BJ (cell line): ENCODE data around the gene ENTPD3. TPM values are rescaled to one million over a fixed set of nuclear protein-coding genes. Genes with fewer than 3 reads are reported as not detected.
A peak's percentile ranks its signal among the peaks of the same experiment; 100 is the strongest.

Source experiments
- CTCF ChIA-PET: fragments of 350-600 bp; formaldehyde crosslinking; extraction: SDS; loops from one replicate; lab custom pipeline; 2021; ENCODE audit warnings: antibody characterized with exemption, inconsistent platforms; lab: Yijun Ruan, JAX
- POLR2A ChIA-PET: fragments of 300-600 bp; sonication (Branson Sonifier 250); formaldehyde crosslinking; extraction: SDS; loops from one replicate; lab custom pipeline; 2021; ENCODE audit warnings: antibody characterized with exemption; lab: Charles Lee
- DNase-seq: peaks from one replicate; pipeline ENCODE4 v3.0.0-alpha.2; 2011; ENCODE audit warnings: low read depth
- H3K27me3 ChIP-seq: 2 replicates; pipeline ENCODE4 v1.6.0; 2011; ENCODE audit warnings: low read length; ENCODE audit not compliant: control insufficient read depth, insufficient read depth
- H3K36me3 ChIP-seq: 2 replicates; pipeline ENCODE4 v1.5.1; 2011; ENCODE audit warnings: low read length; ENCODE audit not compliant: control insufficient read depth, insufficient read depth
- H3K4me3 ChIP-seq: 2 replicates; pipeline ENCODE4 v1.5.1; 2011; ENCODE audit warnings: low read depth, mild to moderate bottlenecking, control low read depth, low read length
- polyA minus RNA-seq: library from RNA; depleted of rRNA, polyadenylated mRNA; stranded (reverse); fragments of >200 nt; gene quantifications from 2 replicates; pipeline ENCODE4 v1.2.3, GENCODE V29; 2011; rRNA and poly(A)+ RNA removed
- polyA plus RNA-seq: library from polyadenylated mRNA; depleted of rRNA; stranded (reverse); fragments of >200 nt; gene quantifications from 2 replicates; pipeline ENCODE4 v1.2.3, GENCODE V29; 2011; rRNA removed
- TF ChIP-seq, protein P1 (sequence below): IDR thresholded peaks from 2 replicates; pipeline ENCODE4 v1.5.1; 2011; ENCODE audit warnings: low read depth, mild to moderate bottlenecking, control low read depth, inconsistent platforms, low read length, moderate library complexity; ENCODE audit not compliant: insufficient read depth

The ENTPD3 gene, protein sequence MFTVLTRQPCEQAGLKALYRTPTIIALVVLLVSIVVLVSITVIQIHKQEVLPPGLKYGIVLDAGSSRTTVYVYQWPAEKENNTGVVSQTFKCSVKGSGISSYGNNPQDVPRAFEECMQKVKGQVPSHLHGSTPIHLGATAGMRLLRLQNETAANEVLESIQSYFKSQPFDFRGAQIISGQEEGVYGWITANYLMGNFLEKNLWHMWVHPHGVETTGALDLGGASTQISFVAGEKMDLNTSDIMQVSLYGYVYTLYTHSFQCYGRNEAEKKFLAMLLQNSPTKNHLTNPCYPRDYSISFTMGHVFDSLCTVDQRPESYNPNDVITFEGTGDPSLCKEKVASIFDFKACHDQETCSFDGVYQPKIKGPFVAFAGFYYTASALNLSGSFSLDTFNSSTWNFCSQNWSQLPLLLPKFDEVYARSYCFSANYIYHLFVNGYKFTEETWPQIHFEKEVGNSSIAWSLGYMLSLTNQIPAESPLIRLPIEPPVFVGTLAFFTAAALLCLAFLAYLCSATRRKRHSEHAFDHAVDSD
- polyA plus RNA-seq (0.07 TPM in 1 of 2 replicates, not detected in the other), polyA minus RNA-seq (not detected in 2 replicates)

DNA sequence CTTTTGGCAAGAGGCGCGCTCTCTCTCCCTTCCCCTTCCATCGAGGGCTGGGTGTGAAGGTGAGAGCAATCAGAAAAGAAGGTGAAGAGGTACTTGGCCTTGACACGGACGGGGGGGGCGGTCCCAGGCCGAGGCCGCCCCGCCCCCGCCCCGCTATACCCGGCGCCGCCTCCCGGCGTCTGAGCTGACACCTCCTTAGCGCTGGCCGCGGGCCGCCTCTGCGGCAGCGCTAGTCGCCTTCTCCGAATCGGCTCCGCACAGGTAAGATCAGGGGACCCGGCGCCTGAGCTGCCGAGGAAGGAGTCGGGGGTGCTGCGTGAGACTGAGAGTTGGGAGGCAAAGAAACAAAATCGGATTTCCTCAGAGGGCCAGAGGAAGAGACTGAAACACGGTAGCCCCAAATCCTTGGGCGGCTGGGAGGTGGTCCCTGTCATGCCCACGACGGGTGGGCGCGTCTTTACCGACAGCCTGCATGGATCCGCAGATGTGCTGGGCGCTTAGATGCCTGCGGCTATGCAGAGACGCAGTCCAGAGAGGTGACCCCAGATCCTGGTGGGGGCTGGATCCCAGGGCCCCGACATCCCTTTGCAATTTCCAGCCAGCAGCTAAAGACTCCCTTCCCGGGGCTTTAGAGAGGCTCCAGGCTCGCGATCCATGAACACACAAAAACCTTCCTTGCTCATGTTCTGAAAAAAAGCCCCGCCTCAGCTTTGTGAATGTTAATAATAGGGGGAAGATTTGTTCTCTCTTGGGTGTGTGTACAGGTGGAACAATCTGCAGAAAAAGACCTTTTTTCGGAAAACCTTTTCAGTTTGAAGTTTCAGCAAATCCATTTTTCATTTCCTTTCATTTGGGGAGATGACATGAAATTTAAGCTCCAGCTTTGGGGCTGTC is at the start of gene ENTPD3:
Gene ENTPD3, plus strand, starts transcription at position 184 of the 894 bp plus-strand sequence. CDS start 874 bp downstream, outside the sequence.
- TF ChIP-seq, protein P1, sequence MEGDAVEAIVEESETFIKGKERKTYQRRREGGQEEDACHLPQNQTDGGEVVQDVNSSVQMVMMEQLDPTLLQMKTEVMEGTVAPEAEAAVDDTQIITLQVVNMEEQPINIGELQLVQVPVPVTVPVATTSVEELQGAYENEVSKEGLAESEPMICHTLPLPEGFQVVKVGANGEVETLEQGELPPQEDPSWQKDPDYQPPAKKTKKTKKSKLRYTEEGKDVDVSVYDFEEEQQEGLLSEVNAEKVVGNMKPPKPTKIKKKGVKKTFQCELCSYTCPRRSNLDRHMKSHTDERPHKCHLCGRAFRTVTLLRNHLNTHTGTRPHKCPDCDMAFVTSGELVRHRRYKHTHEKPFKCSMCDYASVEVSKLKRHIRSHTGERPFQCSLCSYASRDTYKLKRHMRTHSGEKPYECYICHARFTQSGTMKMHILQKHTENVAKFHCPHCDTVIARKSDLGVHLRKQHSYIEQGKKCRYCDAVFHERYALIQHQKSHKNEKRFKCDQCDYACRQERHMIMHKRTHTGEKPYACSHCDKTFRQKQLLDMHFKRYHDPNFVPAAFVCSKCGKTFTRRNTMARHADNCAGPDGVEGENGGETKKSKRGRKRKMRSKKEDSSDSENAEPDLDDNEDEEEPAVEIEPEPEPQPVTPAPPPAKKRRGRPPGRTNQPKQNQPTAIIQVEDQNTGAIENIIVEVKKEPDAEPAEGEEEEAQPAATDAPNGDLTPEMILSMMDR, result no peak
- CTCF ChIA-PET, result interaction anchor here (1.3 kb wide), 1 partner anchor 10 kb away, joined by 4 read pairs; no protein-coding TSS in a partner anchor
- peak within 1 kb of the TSS; percentile 18 for H3K4me3 ChIP-seq
- POLR2A ChIA-PET, result interaction anchor here (0.5 kb wide), 1 partner anchor 682 kb away, joined by 5 read pairs; no protein-coding TSS in a partner anchor
- no peak for DNase-seq
- H3K27me3 ChIP-seq, result 0 out of 2 replicates have a peak, but pooled peaks cover 2% of the 10 kb centered on the region
- no peaks in the 10 kb centered on the region for H3K36me3 ChIP-seq

DNA sequence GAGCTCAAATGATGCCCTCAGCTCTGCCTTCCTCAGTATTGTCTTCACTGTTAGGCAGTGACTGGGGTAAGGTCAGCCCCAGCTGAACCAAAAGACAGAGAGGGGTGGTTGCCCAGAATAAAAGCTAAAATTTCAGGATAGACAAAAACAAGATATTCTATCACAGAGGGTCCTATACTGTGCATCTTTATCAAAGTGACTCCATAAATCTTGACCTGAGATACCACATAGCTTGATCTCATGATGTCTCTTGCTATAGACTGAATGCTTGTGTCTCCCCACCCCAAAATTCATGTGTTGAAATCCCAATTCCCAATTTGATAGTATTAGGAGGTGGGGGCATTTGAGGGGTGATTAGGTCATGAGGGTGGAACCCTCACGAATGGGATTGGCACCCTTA is 47.1 kb upstream of the ENTPD3 start:
- ChIA-PET CTCF (interaction anchor here (2.7 kb wide), 1 partner anchor 12 kb away, joined by 13 read pairs; no protein-coding TSS in a partner anchor), POLR2A (no interaction called here)
- TF ChIP-seq, protein P1, result no peak
- no peak for DNase-seq
- Histone ChIP-seq H3K27me3 (no peaks in the 10 kb centered on the region), H3K36me3 (no peaks in the 10 kb centered on the region), H3K4me3 (no peak overlapping the region)

DNA sequence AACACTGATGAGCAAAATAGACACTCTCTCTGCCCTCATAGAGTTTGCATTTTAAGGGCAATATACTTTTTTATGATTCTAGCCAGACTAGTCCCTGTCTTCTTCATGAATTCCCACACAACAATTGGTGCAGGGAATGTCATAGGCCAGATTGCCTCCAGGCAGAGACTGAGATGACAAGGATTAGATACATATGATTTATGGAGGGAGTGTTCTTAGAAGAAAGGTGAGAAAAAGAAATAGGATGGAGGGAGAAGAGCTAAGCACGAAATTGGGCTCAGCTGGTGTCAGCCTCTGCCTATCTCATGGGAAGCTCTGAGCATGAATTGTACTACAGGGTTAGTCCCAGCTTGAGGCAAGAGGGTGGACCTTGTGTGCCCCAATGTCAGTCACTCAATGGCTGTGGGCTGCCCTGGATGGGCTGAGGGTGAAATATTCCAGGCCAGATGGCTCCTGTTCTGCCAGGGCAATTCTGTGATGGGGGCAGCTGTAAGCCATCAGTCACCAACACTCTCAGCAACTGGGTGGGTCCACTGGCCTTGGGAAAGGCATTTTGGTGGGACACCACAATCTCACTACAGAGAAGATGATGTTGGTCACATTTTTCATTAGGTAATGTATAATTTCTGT is 46.3 kb upstream of the ENTPD3 start:
- no peak overlapping the region for H3K4me3 ChIP-seq
- ChIA-PET CTCF (interaction anchor here (2.7 kb wide), 1 partner anchor 13 kb away, joined by 13 read pairs; no protein-coding TSS in a partner anchor), POLR2A (no interaction called here)
- TF ChIP-seq, protein P1, result no peak
- H3K36me3 ChIP-seq, result no peaks in the 10 kb centered on the region
- no peak for DNase-seq
- no peaks in the 10 kb centered on the region for H3K27me3 ChIP-seq

DNA sequence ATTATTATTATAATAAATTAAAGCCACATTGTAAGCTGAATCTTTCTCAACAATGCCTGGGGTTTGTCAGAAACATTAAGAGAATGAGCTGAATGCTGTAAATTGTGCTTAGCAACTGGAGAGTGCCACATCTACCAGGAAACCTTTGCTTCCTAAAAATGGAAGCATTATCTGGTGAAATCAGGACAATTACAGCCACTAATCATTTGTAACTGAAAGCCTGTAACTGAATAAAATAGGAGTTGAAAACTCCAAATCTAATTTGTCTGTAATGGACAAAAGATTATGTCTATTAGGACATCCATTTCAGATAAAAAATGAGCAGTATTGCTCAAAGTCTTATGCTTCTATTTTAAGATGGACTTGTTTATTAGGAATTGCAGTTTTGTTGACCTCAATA is 45.3 kb upstream of the ENTPD3 start:
- TF ChIP-seq, protein P1, result no peak
- Histone ChIP-seq H3K27me3 (no peaks in the 10 kb centered on the region), H3K36me3 (no peaks in the 10 kb centered on the region), H3K4me3 (no peak overlapping the region)
- POLR2A ChIA-PET, result no interaction called here
- no peak for DNase-seq
- CTCF ChIA-PET, result interaction anchor here (2.7 kb wide), 1 partner anchor 14 kb away, joined by 13 read pairs; no protein-coding TSS in a partner anchor
